GM12872 (cell line): Measurements from ENCODE around the gene SLC51B.

Experiments used
- CTCF ChIP-seq: IDR thresholded peaks from 3 replicates; pipeline ENCODE4 v1.5.1; 2011; ENCODE audit warnings: low read depth, mild to moderate bottlenecking, low read length, moderate library complexity; ENCODE audit not compliant: insufficient read depth

SLC51B gene

GRCh38 chr15:65055201-65055870 is 10.1 kb downstream of the SLC51B start:
- no peak for TF ChIP-seq CTCF

DNA sequence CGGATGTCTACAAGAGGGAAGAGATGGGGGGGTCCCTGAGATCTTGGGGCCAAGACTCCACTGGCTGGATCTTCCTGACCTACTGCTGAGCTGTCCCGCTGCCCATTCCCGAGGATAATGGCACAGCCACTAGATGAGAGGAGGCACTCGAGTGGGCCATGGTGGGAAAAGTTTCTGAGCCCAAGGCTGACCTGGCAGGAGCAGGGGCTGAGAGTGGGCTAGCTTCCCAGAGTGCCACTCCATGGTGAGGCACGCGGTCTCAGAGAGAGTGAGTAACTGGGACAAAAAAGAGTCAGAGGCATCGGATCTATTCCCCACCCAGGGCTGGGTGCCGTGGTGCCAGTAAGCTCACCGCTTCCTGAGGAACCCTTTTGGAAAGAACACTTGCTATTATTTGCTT is 10.9 kb downstream of the SLC51B start:
- no peak for TF ChIP-seq CTCF

- TF ChIP-seq CTCF: no peak
Observed at GRCh38 chr15:65056868-65057548, 11.8 kb downstream of the SLC51B start.

GRCh38 chr15:65057549-65057940 is 12.4 kb downstream of the SLC51B start:
- TF ChIP-seq CTCF: no peak

DNA sequence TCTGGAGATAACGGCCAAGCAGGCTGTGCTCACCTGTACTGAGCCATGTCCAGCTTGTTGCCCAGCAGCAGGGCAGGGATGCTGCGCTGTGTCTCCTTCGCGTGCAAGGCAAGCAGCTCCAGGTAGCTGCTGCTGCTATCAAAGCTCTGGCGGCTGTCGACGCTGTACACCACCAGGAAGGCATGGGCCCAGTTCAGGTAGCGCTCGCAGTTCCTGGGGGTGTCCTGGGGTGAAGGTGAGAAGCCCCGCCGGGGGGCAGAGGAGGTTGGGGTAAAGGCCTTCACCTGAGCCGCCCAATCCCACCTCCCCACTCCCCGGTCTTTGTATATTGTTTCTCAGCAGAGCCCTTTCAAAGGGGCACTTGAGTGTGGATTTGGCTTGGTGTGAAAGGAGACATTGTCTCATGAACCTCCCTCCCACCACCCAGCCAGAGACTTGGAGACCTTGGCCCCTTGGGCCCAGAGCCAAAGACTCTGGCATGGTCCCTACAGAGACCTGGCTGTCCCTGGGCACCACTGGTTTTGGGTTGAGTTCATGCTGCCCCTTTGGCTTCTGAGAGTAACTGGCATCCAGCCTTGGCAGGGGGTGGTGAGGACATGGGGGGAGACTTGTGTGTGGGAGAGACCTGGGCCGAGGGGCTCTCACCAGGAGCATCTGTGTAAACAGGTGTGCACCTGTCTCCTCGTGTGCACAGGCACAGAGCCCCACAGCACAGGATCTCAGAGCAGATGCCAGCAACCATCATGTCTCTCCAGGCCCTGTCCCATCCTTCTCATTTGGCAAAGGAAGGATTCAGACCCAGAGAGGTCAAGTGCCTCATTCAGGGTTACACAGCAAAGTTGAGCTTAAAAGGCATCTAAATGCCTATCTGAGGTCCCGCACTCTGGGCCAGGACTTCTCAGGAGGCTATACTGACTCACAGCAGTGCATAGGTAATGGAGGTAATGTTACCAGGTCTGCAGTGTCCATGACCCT is 13.5 kb downstream of the SLC51B start:
- TF ChIP-seq CTCF: no peak

- no peak for TF ChIP-seq CTCF
Observed at GRCh38 chr15:65059369-65059750, 14.2 kb downstream of the SLC51B start.
